Right lung (tissue), 5 donors: Measurements from ENCODE around the gene SOX1. TPM values are rescaled to one million over a fixed set of nuclear protein-coding genes. Genes with fewer than 3 reads are reported as not detected.

Experiments
- DNase-seq, 2 donors: peaks; one replicate each; pipeline ENCODE4 v3.0.0-alpha.2; 2013
- polyA plus RNA-seq, 5 donors: library from polyadenylated mRNA; unstranded; fragments of 120-200 nt; gene quantifications; one replicate each; pipeline versions ENCODE4 v1.2.1 to v1.2.3, GENCODE V29; 2013; ENCODE audit warnings: inconsistent platforms in 1 of 5, low replicate concordance in 1 of 5; ENCODE audit not compliant: insufficient read length in 5 of 5, insufficient read depth in 1 of 5

SOX1 gene
- polyA plus RNA-seq, 5 donors: 0.04 TPM; not detected in 4

DNA sequence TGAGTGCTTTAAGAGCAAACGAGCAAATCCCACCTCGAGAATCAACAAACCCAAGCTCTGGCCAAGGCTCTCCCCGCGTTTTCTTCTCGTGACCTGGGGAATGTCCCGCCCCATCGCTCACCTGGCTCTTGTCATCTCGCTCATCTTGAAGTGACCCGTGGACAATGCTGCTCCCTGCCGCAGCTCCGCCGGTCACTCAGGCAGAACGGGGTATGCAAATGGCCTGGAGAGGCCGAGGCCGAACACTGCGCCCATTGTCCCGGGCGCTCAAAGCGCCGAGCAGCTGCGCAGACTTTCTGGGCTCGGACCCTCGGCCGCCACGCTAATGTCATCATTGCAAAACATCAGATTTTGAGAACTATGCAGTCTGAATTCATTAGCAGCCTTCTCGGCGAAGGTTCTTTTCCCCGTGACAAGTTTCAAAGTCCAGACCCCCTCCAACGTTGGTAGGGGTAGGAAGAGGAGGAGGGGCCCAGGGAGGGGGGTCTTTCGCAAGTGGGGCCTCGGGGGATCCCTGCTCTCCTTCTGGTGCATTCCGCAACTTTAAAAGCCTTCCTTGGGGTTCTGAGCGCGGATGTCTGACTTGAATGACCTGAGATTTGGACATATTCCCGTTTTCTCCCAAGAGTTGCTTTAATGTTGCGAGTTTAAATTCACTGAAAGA is 39.7 kb downstream of the SOX1 start:
- DNase-seq: no peak

GRCh38 chr13:112107289-112107688 is 40.3 kb downstream of the SOX1 start:
- DNase-seq: no peak

GRCh38 chr13:112110479-112110878 is 43.5 kb downstream of the SOX1 start:
- DNase-seq: no peak

- DNase-seq: no peak
These were observed 44.4 kb downstream of the SOX1 start for GRCh38 chr13:112111239-112111857.

- no peak for DNase-seq
These were observed 45.8 kb downstream of the SOX1 start for GRCh38 chr13:112112534-112113276.

GRCh38 chr13:112113348-112113747 is 46.4 kb downstream of the SOX1 start:
- DNase-seq: no peak

DNA sequence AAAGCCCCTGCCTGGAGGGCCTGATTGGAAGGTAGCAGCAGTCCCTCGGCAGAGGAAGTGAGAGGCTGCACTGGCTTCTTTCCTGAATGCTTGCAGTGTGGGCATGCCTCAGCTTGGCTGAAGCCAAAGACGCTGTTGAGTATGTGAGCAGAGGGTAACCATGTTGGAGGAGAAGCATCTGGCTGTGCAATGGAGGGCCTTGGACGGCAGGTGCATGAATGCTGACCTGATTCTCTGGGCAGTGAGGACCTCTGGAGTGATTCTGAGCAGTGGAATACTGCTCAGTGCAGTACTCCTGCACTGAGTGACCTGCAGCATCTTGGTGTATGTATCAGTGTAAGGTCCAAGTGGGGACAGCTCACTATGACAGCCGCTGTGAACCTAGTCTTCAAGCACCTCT is 46.9 kb downstream of the SOX1 start:
- DNase-seq: no peak

GRCh38 chr13:112114391-112114790 is 47.4 kb downstream of the SOX1 start:
- no peak for DNase-seq

DNA sequence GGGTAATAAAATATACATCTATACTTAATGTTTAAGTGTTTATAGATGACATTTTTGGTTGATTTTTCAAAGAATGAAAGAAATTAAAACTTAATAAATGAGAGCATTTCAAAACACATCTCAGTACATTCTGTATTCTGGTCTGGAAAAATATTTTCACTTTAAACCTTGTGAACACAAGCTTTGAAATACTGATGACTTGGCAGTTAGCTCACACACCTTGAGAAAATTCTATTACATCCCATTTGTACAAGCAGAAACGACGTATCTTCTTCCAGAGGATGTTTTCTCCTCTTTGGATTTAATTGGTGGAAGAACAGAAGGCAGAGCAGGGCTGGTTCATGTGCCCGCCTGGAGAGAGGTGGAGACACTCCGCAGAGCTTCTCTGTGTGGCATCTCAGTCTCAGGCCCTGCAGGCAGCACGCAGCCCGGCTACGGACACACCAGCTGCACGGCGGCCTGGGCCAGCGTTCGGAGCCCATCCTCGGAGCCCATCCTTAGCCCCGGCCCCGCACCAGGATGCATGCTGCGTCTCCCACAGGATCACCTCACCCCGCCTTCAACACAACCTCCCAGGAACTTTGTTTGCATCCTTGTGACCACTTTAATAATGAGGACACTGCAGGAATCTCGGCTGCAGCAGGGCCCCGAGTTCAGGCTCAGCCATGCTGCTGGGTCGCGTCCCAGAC is 48.6 kb downstream of the SOX1 start:
- DNase-seq: no peak

- DNase-seq: no peak
These were observed 49.4 kb downstream of the SOX1 start for GRCh38 chr13:112116187-112116950.

DNA sequence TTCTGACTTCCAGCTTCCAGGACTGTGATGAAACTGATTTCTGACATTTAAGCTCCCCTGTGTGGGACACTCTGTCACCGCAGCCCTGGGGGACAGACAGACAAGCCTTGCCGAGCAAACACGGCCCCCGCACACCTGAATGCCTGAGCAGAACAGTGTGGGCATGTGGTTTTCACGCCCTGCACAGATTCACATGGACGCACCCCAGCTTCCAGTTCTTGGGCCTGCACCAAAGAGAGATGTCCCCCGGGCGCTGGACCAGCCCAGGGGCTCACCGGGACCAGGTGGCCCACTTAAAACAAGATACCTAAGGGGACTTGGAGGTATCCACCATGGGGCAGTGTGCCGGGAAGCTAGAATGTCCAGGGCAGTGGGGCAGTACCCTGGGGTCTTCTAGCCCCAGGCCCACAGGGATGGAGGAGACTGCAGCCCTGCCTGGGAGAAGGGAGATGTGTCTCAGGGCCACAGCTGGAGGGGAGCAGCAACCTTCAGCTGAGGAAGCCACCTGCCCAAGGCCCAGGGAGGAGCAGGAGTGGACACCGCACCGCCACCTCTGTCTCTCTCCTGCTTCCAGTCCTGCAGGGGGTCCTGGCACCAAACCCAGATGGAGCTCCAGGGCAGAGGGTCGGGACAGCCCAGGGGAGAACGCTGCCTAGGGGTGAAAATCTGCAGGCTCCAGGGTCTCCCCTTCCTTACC is 50.5 kb downstream of the SOX1 start:
- DNase-seq: no peak

DNA sequence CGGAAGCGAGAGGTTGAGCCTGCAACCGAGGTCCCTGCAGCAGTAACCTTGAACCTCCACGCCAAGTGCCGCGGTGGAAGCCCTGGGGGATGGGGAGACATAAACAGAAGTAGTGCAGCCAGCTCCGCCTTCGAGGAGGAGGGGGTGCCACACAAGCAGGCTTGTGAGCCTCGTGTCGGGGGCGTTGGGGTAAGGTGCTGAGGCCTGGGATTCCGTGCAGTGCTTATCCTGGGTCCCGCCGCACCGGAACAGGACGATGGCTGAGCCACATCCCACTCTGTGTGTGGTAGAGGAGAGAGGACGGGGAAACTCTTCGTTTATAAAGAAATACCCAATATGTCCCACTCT is 51.0 kb downstream of the SOX1 start:
- no peak for DNase-seq

DNA sequence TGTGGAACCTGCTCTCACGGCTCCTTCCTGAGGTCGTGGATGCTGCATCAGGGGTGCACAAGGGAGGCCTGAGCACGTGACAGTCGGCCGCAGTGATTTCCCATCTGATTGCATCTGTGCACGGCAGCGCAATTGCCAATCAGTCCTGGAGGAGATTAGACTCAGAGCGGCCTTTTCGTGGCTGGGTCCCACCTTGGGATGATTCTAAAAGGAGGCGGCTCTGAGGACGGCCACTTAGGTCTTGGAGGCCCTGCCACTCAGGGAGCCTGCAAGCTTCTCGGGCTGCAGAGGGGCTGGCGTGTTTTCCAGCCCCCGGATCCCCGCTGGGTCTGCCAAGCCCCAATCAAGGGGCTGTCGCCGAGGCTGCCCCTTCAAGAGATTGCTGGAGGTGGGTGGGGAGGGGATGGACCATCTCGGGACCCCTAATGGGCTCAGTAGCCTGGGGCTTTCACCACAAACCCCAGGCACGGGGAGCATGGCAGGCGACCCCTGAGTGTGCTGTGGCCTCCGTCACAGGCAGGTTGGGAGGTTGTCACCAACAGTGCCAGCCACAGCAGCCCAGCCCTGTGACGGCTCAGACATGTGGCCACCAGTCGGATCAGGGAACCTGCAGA is 51.6 kb downstream of the SOX1 start:
- no peak for DNase-seq

DNA sequence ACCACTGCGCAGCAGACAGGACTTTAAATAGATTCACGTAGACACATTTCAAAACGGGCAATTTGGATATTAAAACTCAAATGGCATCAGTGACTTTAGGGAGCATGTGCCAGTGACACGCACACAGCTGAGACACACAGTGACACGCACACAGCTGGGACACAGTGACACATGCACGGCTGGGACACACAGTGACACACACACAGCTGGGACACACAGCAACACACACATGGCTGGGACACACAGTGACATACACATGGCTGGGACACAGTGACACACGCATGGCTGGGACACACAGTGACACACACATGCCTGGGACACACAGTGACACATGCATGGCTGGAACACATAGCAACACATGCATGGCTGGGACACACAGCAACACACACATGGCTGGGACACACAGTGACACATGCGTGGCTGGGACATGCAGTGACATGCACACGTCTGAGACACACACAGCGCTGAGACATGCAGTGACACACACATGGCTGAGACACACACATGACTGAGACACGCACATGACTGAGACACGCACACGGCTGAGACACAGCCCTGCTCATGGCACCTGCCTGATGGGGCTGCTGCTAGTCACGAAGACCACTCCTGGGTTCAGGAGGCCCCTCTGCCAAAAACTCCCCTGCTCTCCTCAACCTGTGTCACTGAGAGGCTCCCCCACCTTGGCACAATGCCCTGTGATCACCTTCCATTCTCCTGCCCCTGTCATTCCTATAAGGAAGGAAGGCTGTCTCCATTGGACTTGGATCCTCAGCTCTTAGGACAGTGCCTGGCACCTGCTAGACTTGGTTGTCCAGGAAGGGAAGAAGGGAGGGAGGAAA is 52.5 kb downstream of the SOX1 start:
- DNase-seq: no peak

- DNase-seq: no peak
These were observed 53.1 kb downstream of the SOX1 start for GRCh38 chr13:112120031-112120373.
